Right lobe of liver (tissue), 6 donors: Measurements from ENCODE around the gene NDRG2. TPM values are rescaled to one million over a fixed set of nuclear protein-coding genes. Genes with fewer than 3 reads are reported as not detected.

Source experiments
- ATAC-seq, 4 donors: fragments of 200-7000 bp; cut with Tn5 transposase; one replicate each; pipeline ENCODE4 v1.9.1; 2020; ENCODE audit warnings: mild to moderate bottlenecking in 4 of 4, moderate library complexity in 4 of 4
- DNase-seq, 3 donors: peaks; one replicate each; pipeline ENCODE4 v3.0.0-alpha.2; 2020
- H3K27ac ChIP-seq, 3 donors: fragments of 200-600 bp; one replicate each; pipeline ENCODE4 v1.8.0; 2022
- H3K27me3 ChIP-seq, 2 donors: fragments of 200-600 bp; one replicate each; pipeline ENCODE4 v1.8.0; 2022
- H3K36me3 ChIP-seq, 4 donors: fragments of 200-600 bp; sonication (generic) in 1 of 4; one replicate each; pipeline versions ENCODE4 v1.5.1 to v1.8.0; 2017 to 2022; ENCODE audit warnings: control low read depth in 1 of 4
- H3K4me1 ChIP-seq, 4 donors: fragments of 200-600 bp; sonication (generic) in 1 of 4; one replicate each; pipeline versions ENCODE4 v1.5.1 to v1.8.0; 2017 to 2022; ENCODE audit warnings: control low read depth in 1 of 4
- H3K4me3 ChIP-seq, 3 donors: fragments of 200-600 bp; one replicate each; pipeline ENCODE4 v1.8.0; 2022
- H3K9me3 ChIP-seq, 4 donors: fragments of 200-600 bp; sonication (generic) in 1 of 4; one replicate each; pipeline versions ENCODE4 v1.5.1 to v1.8.0; 2017 to 2022; ENCODE audit warnings: control low read depth in 1 of 4
- CTCF ChIP-seq, 4 donors: fragments of 200-600 bp in 3 of 4; fragments of 450-650 bp in 1 of 4; IDR thresholded peaks; one replicate each; pipeline versions ENCODE4 v1.5.1 to v1.8.0; 2016 to 2022; ENCODE audit warnings: antibody characterized with exemption in 4 of 4, mild to moderate bottlenecking in 2 of 4
- POLR2A ChIP-seq: fragments of 450-650 bp; IDR thresholded peaks from one replicate; pipeline ENCODE4 v1.6.1; 2017; ENCODE audit warnings: antibody characterized with exemption, mild to moderate bottlenecking
- WGBS: methylation state at CpG from one replicate; pipeline ENCODE4 v1.1.6; 2018; ENCODE audit warnings: low coverage, low lambda C conversion rate; ENCODE audit not compliant: insufficient coverage; ENCODE audit errors: missing lambda C conversion rate; 5-methylcytosine and 5-hydroxymethylcytosine counted together
- intact Hi-C, 2 donors: fragments of 100-400 bp; cut with DNase I; formaldehyde crosslinking; loops; one replicate each; pipeline versions ENCODE4 v1.11.2 to v1.14.1; 2022
- total RNA-seq, 6 experiments: library from RNA; depleted of rRNA in 2 of 6; stranded (reverse); fragments of >200 nt in 2 of 6; fragmentation: NEBNext Ultra II Directional in 3 of 6; extraction: Animal tissue kit (Norgen Biotek cat#: 25700) in 3 of 6; gene quantifications; one replicate each; pipeline versions ENCODE4 v1.1.0 to v1.2.4, GENCODE V29; 2016 to 2023
- donor health status: DM: no; HTN: yes; CAD: no.
- donor health status: DM: no; HTN: no; CAD: no.
- donor health status: DM: no; HTN: no; CAD: no.
- donor health status: DM: no; HTN: yes; CAD: no.
- donor health status: DM: no; HTN: yes; CAD: no.

Gene NDRG2
- total RNA-seq, 6 experiments from 2014 or later: 92.2 to 255 (median 192) TPM

- peak overlapping the region in 1 of 3 donors; percentile 64 for H3K27ac ChIP-seq
- ATAC-seq: peak in 3 of 4 donors; percentile 20 to 44 (median 23)
- no peaks in the 10 kb centered on the region for H3K27me3 ChIP-seq
- DNase-seq: no peak
- no peaks in the 10 kb centered on the region for H3K9me3 ChIP-seq
- H3K4me3 ChIP-seq: no peak overlapping the region
- no peaks in the 10 kb centered on the region for H3K36me3 ChIP-seq
- H3K4me1 ChIP-seq: peaks cover 0 to 74% (median 30%) of the 10 kb centered on the region in 4 donors
- 52% methylated on average over 2 of the region's 2 CpGs for WGBS
- intact Hi-C loops: no loop called here
- no peak for TF ChIP-seq POLR2A
- TF ChIP-seq CTCF (IDR thresholded peaks at IDR 0.05): no peak
Observed at GRCh38 chr14:21047378-21047781, 22.5 kb upstream of the NDRG2 start.

DNA sequence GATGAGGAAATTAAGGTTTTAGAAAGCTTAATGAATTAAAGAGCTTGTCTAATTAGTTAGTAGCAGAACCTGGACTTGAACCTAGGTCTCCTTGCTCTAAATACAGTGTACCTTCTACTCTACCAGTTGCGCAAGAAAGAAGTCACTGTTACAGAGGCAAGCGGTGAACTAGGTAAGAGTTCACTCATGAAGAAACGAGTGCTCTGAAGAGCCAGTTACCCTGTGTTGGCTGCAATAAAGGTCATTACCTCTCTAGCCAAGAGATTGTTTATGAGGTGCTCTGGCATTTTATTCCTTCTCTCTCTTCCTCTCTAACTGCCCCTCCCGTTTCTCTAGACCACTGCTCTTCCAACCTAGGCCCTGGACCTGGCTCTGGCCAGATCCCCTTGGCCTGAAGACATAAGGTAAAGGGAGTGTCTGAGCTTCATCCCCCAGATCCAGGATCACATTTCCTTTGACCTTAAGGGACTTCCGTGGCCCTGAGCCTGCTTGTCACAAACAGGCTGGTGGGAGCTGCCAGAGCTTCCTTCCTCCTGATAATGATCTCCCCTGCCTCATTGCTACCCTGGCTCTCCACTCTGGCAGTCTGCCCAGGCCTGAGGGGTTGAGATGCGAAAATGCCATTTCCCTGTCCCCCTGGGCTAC lies 19.2 kb upstream of the NDRG2 start:
- H3K4me1 ChIP-seq: peaks cover 2 to 93% (median 32%) of the 10 kb centered on the region in 4 donors
- H3K9me3 ChIP-seq: no peaks in the 10 kb centered on the region
- no peak for TF ChIP-seq CTCF (IDR thresholded peaks at IDR 0.05)
- no peak for TF ChIP-seq POLR2A
- intact Hi-C loops: no loop called here
- peak in 1 of 3 donors; percentile 38 for DNase-seq
- no peak overlapping the region for H3K4me3 ChIP-seq
- H3K36me3 ChIP-seq: no peaks in the 10 kb centered on the region
- ATAC-seq: peak; percentile 60 to 71 (median 69)
- 12% methylated on average over 6 of the region's 6 CpGs for WGBS
- H3K27ac ChIP-seq: peak overlapping the region; percentile 41 to 78 (median 57)
- H3K27me3 ChIP-seq: no peaks in the 10 kb centered on the region

DNA sequence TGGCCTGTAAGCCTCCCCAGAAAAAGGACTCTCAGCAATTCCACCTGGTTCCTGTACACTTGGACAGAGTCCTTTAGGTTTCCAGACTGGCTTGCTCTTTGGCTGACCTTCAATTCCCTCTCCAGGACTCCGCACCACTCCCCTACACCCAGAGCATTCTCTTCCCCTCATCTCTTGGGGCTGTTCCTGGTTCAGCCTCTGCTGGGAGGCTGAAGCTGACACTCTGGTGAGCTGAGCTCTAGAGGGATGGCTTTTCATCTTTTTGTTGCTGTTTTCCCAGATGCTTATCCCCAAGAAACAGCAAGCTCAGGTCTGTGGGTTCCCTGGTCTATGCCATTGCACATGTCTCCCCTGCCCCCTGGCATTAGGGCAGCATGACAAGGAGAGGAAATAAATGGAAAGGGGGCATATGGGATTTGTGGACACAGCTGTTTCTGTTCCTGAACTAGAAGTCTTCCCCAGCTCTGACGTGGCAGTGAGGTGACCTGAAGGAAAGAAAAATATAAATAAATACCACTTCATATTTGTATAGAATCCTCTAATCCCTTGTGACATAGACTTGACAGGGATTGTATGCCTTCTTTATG lies 18.6 kb upstream of the NDRG2 start:
- H3K27ac ChIP-seq: peak overlapping the region; percentile 29 to 61 (median 57)
- no peak for TF ChIP-seq CTCF (IDR thresholded peaks at IDR 0.05)
- no peak for TF ChIP-seq POLR2A
- WGBS: 22% methylated on average over 2 of the region's 2 CpGs
- intact Hi-C loops: no loop called here
- no peaks in the 10 kb centered on the region for H3K9me3 ChIP-seq
- peaks cover 2 to 93% (median 31%) of the 10 kb centered on the region in 4 donors for H3K4me1 ChIP-seq
- H3K4me3 ChIP-seq: peak overlapping the region in 2 of 3 donors; percentile 0 to 17
- H3K36me3 ChIP-seq: no peaks in the 10 kb centered on the region
- H3K27me3 ChIP-seq: no peaks in the 10 kb centered on the region
- DNase-seq (no peak), ATAC-seq (peak; percentile 1 to 37 (median 21))

GRCh38 chr14:21042918-21043317 lies 18.1 kb upstream of the NDRG2 start:
- Histone ChIP-seq H3K4me1 (peaks cover 2 to 93% (median 31%) of the 10 kb centered on the region in 4 donors), H3K36me3 (no peaks in the 10 kb centered on the region), H3K27me3 (no peaks in the 10 kb centered on the region), H3K4me3 (peak overlapping the region in 2 of 3 donors; percentile 0 to 17), H3K9me3 (no peaks in the 10 kb centered on the region), H3K27ac (peak overlapping the region; percentile 29 to 61 (median 57))
- intact Hi-C loops: no loop called here
- DNase-seq: peak; percentile 60 to 75 (median 70)
- WGBS: 20% methylated on average over 1 of the region's 8 CpGs
- TF ChIP-seq CTCF (IDR thresholded peaks at IDR 0.05): no peak
- TF ChIP-seq POLR2A: no peak
- ATAC-seq: peak; percentile 41 to 52 (median 48)
